Stimulated activated memory B cell treated with anti-CD40 and anti-IgM and Interleukin-4, amounts not matched to agents 10 μg/mL and 1 μg/mL and 100 μg/mL, for 72 hours (primary cell): ENCODE data around the gene GAB1.

Source experiments
- ATAC-seq: fragments of 150-1000 bp; cut with Tn5 transposase; 2 replicates; pipeline ENCODE4 v1.10.0; 2021
- H3K27ac Mint-ChIP-seq: one replicate; pipeline ENCODE4 v1.8.0; 2022; ENCODE audit warnings: mild to moderate bottlenecking, mixed read lengths
- H3K27me3 Mint-ChIP-seq: one replicate; pipeline ENCODE4 v1.8.0; 2022; ENCODE audit warnings: mixed read lengths
- H3K36me3 Mint-ChIP-seq: one replicate; pipeline ENCODE4 v1.8.0; 2022; ENCODE audit warnings: mixed read lengths
- H3K4me1 Mint-ChIP-seq: one replicate; pipeline ENCODE4 v1.8.0; 2022; ENCODE audit warnings: mixed read lengths
- H3K4me3 Mint-ChIP-seq: one replicate; pipeline ENCODE4 v1.8.0; 2022; ENCODE audit warnings: mild to moderate bottlenecking, moderate library complexity, mixed read lengths
- H3K9me3 Mint-ChIP-seq: one replicate; pipeline ENCODE4 v1.8.0; 2022; ENCODE audit warnings: mixed read lengths

Gene GAB1

GRCh38 chr4:143383005-143383574 is 46.4 kb downstream of the GAB1 start:
- H3K9me3 Mint-ChIP-seq: no peaks in the 10 kb centered on the region
- peaks cover 30% of the 10 kb centered on the region for H3K4me1 Mint-ChIP-seq
- H3K36me3 Mint-ChIP-seq: no peaks in the 10 kb centered on the region
- peaks cover 9% of the 10 kb centered on the region for H3K27me3 Mint-ChIP-seq
- H3K27ac Mint-ChIP-seq: no peak overlapping the region
- no peak for ATAC-seq
- H3K4me3 Mint-ChIP-seq: no peak overlapping the region

GRCh38 chr4:143384381-143384994 is 47.8 kb downstream of the GAB1 start:
- Mint-ChIP-seq H3K9me3 (no peaks in the 10 kb centered on the region), H3K4me1 (peaks cover 20% of the 10 kb centered on the region), H3K36me3 (no peaks in the 10 kb centered on the region), H3K27ac (no peak overlapping the region), H3K4me3 (no peak overlapping the region), H3K27me3 (peaks cover 19% of the 10 kb centered on the region)
- ATAC-seq: no peak

DNA sequence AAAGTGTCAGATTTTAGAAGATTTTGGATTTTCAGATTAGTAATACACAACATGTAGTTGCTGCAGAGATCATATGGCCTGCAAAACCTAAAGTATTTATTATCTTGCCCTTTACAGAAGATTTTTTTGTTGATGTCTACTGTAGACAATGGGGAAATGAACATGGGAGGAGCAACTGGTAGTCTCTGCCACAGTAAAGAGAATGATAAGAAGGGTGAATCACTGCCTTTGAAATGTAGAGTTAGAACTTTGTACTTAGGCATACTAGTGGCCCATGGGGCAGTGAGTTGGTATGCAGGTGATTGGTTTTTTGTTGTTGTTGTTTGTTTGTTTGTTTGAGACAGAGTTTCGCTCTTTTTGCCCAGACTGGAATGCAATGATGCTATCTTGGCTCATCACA is 50.1 kb downstream of the GAB1 start:
- H3K27me3 Mint-ChIP-seq: peaks cover 20% of the 10 kb centered on the region
- H3K4me1 Mint-ChIP-seq: peaks cover 14% of the 10 kb centered on the region

GRCh38 chr4:143389579-143390195 is 53.0 kb downstream of the GAB1 start:
- Mint-ChIP-seq H3K9me3 (no peaks in the 10 kb centered on the region), H3K36me3 (no peaks in the 10 kb centered on the region), H3K4me3 (no peak overlapping the region), H3K4me1 (peaks cover 3% of the 10 kb centered on the region), H3K27ac (no peak overlapping the region), H3K27me3 (peaks cover 20% of the 10 kb centered on the region)
- no peak for ATAC-seq

More for the DNA sequence above, 50.1 kb downstream of the GAB1 start:
- ATAC-seq: no peak
- no peaks in the 10 kb centered on the region for H3K36me3 Mint-ChIP-seq
- no peak overlapping the region for H3K27ac Mint-ChIP-seq
- no peaks in the 10 kb centered on the region for H3K9me3 Mint-ChIP-seq
- H3K4me3 Mint-ChIP-seq: no peak overlapping the region

DNA sequence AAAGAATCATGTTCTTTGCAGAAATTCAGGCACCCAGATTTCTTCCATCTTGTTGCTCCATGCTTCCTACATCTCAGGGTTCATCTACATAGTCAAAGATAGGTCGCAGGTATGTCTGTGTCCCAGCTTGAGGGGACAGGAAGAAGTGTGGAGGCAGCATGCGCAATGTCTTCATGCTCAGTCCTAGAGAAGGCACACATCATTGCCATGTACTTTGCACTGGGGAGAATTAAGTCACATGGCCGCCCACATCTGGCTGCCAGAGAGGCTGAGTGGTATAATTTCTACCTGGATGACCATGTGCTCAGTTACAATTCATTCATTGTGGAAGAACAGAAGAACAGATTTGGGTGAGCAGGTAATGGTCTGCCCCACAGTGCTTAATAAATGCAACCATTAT is 54.1 kb downstream of the GAB1 start:
- Mint-ChIP-seq H3K27ac (no peak overlapping the region), H3K9me3 (no peaks in the 10 kb centered on the region), H3K4me3 (no peak overlapping the region), H3K36me3 (no peaks in the 10 kb centered on the region), H3K27me3 (peaks cover 25% of the 10 kb centered on the region), H3K4me1 (no peaks in the 10 kb centered on the region)
- ATAC-seq: no peak

DNA sequence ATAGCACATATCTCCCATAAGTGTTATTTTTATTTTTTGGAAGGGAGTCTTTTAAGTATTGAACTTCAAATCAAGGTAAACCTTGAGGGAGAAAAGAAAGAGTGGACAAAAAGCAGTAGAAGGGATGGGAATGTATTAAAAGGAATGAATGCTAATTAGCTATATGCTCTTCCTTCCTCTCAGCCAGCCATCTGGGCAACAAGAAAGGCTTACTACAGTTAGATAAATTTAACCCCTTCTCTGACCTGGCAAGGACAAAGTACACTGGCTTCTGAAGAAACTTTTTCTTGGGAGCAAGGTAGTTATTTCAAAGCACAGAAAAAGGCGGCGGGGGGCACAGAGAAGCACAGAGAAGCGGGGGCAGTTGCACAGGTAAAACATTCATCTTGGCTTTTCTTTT is 54.6 kb downstream of the GAB1 start:
- Mint-ChIP-seq H3K27me3 (peaks cover 30% of the 10 kb centered on the region), H3K4me1 (no peaks in the 10 kb centered on the region), H3K36me3 (no peaks in the 10 kb centered on the region), H3K27ac (no peak overlapping the region), H3K4me3 (no peak overlapping the region), H3K9me3 (no peaks in the 10 kb centered on the region)
- ATAC-seq: no peak

GRCh38 chr4:143391895-143392294 is 55.2 kb downstream of the GAB1 start:
- peaks cover 36% of the 10 kb centered on the region for H3K27me3 Mint-ChIP-seq
- no peaks in the 10 kb centered on the region for H3K9me3 Mint-ChIP-seq
- no peaks in the 10 kb centered on the region for H3K4me1 Mint-ChIP-seq
- no peaks in the 10 kb centered on the region for H3K36me3 Mint-ChIP-seq
- no peak for ATAC-seq
- H3K4me3 Mint-ChIP-seq: no peak overlapping the region
- H3K27ac Mint-ChIP-seq: no peak overlapping the region

DNA sequence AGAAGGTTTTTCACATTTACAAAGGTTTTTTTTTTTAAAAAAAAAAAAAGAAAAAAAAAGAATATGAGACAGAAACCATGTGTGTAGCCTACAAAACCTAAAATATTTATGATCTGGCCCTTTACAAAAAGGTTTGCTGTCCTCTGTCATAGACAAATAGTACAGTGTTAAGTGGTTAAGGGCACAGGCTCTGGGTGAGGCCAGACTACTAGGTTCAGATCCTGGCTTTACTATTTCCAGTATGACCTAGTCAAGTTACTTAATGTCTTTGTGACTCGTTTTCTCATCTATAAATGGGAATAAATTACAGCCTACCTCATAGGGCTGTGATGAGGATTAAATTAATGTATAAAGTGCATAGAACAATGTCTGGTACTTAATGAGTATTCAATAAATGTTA is 56.5 kb downstream of the GAB1 start:
- Mint-ChIP-seq H3K9me3 (no peaks in the 10 kb centered on the region), H3K4me3 (no peak overlapping the region), H3K4me1 (no peaks in the 10 kb centered on the region), H3K36me3 (no peaks in the 10 kb centered on the region), H3K27me3 (peaks cover 28% of the 10 kb centered on the region), H3K27ac (no peak overlapping the region)
- ATAC-seq: no peak

DNA sequence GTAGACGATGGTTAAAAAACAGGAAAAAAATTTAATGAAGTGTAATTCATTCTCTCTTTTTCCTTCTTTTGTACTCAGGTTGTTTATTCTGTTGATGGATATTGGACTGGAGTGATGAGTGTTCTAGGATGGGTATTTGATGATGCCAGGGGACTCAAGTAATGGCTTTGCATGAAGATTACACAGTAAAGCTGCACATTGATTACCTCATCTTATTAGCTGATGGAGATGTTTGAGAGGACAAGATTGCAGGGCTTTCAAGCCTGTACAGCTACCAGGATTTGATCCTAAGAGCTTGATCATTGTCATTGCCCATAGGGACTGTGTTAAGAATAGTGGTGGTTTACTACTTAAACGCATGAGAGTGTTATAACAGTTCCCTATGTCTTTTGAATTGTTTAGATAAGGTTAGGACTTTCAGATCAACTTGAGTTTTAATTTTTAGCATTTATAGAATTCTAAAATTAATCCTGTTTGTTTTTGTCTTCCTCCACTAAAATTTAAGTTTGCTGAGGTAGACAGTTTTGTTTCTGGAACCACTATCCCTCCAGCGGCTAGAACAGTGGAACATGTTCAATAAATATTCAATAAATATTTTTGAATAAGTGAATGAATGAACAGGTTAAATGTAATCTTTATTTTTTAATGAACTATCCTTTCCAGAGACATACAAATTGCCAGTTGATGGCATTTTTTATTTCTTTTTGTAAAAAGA is 58.2 kb downstream of the GAB1 start:
- ATAC-seq: no peak
- Mint-ChIP-seq H3K27ac (no peak overlapping the region), H3K4me1 (peaks cover 4% of the 10 kb centered on the region), H3K36me3 (no peaks in the 10 kb centered on the region), H3K27me3 (peaks cover 17% of the 10 kb centered on the region), H3K9me3 (no peaks in the 10 kb centered on the region), H3K4me3 (no peak overlapping the region)

DNA sequence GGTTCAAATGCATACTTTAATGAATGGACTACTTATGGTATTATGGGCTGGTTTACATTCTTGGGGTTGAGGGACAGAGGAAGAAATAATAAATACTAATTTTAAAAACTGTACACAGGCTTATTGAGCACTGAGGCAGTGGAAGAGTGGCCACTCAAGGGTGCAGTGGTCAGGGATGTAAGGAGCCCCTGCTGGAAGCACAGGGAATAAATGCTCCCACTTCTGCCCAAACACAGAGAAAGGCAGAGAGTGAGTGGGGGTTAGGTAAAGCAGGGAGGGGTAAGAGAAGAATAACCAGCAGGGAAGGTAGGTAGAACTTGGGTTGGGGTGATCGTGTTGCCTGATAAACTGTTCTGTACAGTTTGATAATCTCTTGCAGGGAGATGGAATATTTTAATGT is 60.0 kb downstream of the GAB1 start:
- H3K4me1 Mint-ChIP-seq: peaks cover 4% of the 10 kb centered on the region
- no peak for ATAC-seq
- no peak overlapping the region for H3K4me3 Mint-ChIP-seq
- H3K36me3 Mint-ChIP-seq: no peaks in the 10 kb centered on the region
- peaks cover 17% of the 10 kb centered on the region for H3K27me3 Mint-ChIP-seq
- no peaks in the 10 kb centered on the region for H3K9me3 Mint-ChIP-seq
- H3K27ac Mint-ChIP-seq: no peak overlapping the region

GRCh38 chr4:143397335-143397734 is 60.7 kb downstream of the GAB1 start:
- H3K4me1 Mint-ChIP-seq: peaks cover 8% of the 10 kb centered on the region

GRCh38 chr4:143397887-143398286 is 61.2 kb downstream of the GAB1 start:
- no peak overlapping the region for H3K27ac Mint-ChIP-seq
- no peaks in the 10 kb centered on the region for H3K36me3 Mint-ChIP-seq
- H3K9me3 Mint-ChIP-seq: no peaks in the 10 kb centered on the region
- no peak overlapping the region for H3K4me3 Mint-ChIP-seq
- no peak for ATAC-seq
- peaks cover 14% of the 10 kb centered on the region for H3K4me1 Mint-ChIP-seq
- H3K27me3 Mint-ChIP-seq: peaks cover 17% of the 10 kb centered on the region

More at GRCh38 chr4:143397335-143397734, 60.7 kb downstream of the GAB1 start:
- Mint-ChIP-seq H3K36me3 (no peaks in the 10 kb centered on the region), H3K4me3 (no peak overlapping the region), H3K27me3 (peaks cover 17% of the 10 kb centered on the region), H3K9me3 (no peaks in the 10 kb centered on the region), H3K27ac (no peak overlapping the region)
- no peak for ATAC-seq

DNA sequence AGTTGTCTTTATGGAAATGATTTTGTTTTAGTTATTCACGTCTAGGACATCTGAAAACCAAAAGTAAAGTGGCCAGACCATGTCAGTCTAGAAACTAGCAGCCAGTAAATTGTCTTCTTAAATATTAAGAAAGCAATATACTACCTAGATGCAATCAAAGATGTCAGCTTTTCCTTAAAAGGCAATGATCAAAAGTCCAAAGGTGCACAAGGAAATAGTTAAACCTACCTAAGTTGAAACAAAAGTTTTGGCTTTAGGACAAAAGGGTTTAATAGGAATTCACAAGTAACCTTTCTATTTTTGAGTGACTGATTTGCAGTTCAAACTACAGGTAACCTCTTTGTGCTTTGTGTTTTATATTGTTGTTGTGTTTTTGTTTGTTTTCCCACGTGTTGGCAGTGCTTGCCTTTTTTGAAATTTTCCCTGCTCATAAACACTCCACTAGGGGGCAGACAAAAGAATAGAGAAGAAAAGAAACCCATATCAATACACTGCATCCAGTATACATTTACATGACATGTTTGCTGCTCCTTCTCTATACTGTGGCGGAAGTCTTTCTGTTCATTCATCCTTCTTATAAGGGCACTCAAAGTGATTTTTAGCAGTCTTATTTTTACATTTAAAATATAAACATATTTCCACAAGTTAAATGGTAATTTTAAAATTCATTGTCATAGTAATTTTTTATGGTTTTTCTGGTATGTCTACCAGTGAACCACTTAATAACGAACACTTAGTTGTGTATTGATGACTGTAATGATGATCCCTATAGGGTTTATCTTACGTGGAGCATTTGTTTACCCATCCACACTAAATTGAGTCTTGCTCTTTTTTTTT is 62.7 kb downstream of the GAB1 start:
- peaks cover 26% of the 10 kb centered on the region for H3K4me1 Mint-ChIP-seq
- no peaks in the 10 kb centered on the region for H3K9me3 Mint-ChIP-seq
- ATAC-seq: no peak
- peaks cover 17% of the 10 kb centered on the region for H3K27me3 Mint-ChIP-seq
- H3K4me3 Mint-ChIP-seq: no peak overlapping the region
- H3K36me3 Mint-ChIP-seq: no peaks in the 10 kb centered on the region
- no peak overlapping the region for H3K27ac Mint-ChIP-seq

DNA sequence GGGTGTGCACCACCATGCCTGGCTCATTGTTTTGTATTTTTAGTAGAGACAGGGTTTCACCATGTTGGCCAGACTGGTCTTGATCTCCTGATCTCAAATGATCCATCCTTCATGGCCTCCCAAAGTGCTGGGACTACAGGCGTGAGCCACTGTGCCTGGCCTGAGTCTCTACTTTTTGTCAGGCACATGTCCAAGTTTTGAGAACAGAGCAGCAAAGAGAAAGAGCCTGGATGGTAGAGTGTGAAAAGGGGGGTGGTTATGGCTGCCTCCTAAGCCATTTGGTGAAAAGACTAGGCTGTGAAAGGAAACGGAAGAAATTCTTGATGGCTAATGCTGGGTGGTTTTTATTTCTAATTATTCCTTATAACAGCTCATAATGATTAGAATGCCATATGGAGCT is 63.4 kb downstream of the GAB1 start:
- no peak for ATAC-seq
- H3K36me3 Mint-ChIP-seq: no peaks in the 10 kb centered on the region

More for the DNA sequence above, 63.4 kb downstream of the GAB1 start:
- no peaks in the 10 kb centered on the region for H3K9me3 Mint-ChIP-seq
- H3K27me3 Mint-ChIP-seq: peaks cover 17% of the 10 kb centered on the region
- peaks cover 32% of the 10 kb centered on the region for H3K4me1 Mint-ChIP-seq
- no peak overlapping the region for H3K4me3 Mint-ChIP-seq
- no peak overlapping the region for H3K27ac Mint-ChIP-seq
